GM19328 (cell line): Measurements from ENCODE around the gene TGM1.
A peak's percentile ranks its signal among the peaks of the same experiment; 100 is the strongest.
"Not testable (repeated sequence)": the region's sequence is repeated elsewhere in the genome, so short reads cannot be mapped to it uniquely, and the experiment has no call there.

Source experiments
- ATAC-seq: cut with Tn5 transposase; IDR thresholded peaks from one replicate; pipeline ENCODE4 v1.9.1; 2021; ENCODE audit warnings: mild to moderate bottlenecking, moderate library complexity; ENCODE audit not compliant: unreplicated experiment

TGM1 gene

DNA sequence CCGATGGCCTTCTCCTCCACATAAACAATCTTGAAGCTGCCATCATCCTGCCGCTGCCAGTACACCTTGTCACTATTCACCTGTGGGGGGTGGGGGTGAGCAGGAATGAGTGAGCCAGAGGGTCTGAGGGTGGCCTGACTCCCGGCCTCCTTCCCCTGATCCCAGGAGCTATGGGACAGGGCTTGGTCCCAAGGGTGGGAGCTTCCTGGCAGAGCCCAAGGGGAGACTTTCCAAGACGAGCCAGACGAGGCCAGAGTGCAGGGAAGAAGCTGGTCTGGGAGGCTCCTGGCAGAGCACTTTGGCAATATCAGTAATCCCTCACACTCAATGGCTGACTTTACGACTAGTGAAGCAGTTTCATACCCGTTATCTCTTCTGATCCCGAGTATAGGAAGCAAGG is 7.5 kb downstream of the TGM1 start:
- no peak for ATAC-seq

DNA sequence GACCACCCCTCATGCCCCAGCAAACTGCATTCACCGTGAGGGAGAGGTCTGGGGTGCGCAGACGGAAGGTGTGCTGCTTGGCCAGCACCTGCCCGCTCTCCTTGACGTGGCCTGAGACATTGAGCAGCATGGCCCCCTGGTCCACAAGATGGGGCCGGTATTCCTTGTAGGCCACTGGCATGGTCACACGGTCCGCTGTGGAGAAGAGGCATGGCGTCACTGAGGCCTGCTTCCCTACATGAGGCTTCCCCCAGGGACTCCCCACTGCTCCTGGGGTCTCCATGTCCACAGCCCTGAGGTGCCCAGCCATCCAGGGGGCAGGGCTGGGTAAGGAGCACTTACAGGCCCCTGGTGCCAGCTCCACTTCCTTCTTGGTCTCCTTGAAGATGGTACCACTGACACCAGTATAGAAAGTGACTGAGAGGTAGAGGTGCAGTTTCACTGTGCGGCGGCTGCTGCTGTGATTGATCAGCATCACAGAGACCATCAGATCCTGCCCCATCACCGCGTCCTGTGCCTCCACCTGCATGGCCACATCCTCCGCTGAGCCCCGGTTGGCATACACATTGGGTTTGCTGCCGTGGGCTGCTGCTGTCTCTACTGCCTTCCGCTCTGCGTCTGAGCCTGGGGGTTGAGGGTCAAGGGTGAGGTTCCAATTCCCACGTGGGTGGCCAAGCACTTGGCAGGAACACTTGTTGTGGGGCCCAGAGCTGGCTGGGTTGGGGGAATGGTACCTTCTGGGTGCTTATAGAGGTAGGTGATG is 8.2 kb downstream of the TGM1 start:
- no peak for ATAC-seq

DNA sequence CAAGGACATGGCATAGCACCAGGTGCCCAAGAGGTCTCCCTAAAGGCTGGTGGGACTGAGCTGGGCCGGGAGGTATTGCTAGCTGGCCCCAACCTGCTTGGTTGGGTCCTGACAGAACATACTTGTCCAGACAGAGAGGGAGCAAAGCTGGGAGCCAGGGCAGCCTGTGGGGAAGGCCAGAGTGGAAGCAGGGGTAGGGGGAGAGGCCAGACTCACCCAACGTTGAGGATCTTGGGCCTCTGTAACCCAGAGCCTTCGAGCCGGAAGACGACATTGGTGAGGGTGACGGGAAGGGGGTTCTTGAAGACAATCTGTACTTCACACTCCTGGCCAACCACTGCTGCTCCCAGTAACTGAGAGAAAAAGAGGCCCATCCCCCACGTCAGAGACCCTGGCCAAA is 9.0 kb downstream of the TGM1 start:
- no peak for ATAC-seq

DNA sequence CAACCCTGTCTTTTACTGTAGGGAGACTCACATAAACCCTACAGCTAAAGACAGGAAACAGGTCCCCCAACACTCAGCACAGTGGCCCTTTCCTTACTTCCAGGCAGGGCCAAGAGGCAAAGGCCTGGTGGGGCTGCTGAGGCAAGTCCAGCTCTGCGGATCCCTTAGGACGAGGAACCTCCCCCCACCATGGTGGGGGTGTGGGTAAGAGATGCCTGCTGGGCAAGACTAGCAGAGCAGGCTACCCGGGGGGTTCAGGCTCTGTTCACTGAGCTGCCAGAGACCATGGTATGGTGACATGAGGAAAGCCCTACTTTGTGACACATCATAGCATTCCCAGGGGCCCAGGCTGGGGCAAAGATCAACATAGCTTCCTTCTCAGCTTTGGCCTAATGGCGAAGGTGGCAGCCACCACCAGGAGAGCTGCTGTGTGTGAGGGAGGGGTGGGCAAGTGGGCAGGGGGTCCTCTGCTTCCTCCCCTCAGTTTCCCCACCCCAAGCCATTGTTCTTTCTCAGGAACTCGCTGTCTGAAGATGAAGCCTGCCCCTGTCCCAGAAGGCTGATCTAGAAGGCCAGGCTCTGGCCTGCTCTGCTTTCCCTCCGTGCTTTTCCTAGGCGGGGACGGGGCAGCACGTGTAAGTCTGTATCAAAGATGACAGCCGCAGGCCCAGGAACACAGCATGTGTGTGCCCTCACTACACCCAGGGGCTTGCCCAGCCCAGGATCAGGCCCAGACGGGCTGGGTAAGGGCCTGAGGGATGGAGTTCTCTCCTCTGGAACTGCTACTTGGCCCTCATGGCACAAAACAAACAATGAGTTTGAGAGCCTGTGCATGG is 10.5 kb downstream of the TGM1 start:
- ATAC-seq = no peak

DNA sequence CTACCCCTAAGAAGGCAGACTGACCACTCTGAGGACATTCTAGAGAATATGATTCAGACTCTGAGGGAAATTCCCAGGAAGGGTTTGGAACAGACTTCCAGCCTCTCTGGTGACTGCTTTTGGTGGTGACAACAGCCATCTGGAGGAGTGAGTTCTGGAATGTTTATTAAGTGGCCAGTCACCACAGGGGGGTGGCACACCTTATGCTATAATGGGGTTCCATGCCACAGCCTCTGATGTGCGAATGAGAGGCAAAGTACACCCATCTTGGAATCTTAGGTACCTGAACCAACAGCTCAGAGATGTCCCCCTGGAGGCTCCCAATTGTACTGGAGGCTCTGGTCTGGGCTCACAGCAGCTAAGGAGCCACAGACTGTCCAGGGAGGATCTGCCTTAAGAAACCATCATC is 11.1 kb downstream of the TGM1 start:
- ATAC-seq = no peak

DNA sequence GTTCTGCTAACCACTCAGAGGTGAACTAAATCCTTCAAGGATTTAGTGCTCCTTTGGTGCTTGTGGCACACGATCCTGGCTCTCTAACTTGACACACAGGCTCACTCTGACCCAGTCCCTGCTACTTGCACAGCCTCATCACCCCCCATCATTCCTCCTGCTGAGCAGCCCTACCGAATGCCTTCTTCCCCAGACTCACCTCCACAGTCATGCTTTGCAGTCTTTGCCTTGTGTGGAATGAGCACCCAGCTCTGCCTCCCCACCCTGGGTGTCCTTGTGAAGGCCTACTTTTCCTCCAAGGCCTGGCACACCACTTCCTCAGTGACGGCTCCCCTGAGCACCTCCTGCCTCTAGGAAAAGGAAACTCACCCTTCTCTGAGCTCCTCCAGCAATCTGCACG is 12.6 kb downstream of the TGM1 start:
- no peak for ATAC-seq

DNA sequence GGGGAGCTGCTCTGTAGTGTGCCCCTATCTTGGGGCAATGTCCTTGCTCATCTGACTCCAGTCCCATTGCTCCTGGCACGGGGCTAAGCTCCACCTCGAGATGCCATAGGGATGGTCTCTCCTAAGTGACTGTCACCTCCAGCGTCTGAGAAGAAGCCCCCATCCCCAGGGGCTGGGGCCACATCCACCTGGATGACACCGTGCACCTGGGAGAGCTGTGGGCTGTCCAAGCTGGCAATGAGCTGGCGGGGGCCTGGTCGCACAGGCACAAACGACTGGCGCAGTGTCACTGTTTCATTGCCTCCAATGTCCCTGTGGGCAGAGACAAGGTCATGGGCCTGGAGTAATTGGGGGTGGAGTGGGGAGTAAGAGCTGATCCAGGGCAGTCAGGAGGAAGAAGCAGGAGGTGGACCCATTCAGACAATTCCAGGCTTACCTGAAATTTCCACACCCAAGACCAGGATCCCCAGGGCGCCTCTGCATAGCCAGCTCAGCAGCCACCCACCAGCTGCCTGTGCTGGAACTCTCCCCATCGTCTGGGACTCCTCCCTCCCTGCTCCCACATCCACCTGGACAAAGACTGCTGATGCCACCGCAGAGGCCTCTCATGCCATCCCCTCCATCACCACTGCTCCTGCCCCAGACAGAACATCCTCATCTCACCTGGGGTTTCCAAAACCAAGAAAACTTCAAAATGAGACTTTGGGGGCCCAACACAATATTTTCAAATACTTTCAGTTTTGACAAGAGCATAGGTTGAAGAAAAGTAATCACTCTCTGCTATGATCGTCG is 13.6 kb downstream of the TGM1 start:
- no peak for ATAC-seq

DNA sequence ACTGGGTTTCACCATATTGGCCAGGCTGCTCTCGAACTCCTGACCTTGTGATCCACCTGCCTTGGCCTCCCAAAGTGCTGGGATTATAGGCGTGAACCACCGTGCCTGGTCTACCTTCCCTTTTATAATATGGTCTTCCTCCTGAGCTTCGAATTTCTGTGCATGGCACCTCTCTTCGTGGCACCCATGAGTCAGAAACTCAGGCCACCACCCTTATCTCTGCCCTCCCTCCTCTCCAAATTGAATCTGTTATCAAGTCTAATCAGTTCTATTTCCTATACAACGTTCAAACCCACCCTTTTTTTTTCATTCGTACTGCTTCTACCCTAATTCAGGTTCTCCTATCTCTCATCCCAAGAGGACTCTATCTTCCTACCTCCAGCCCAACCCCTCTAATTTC is 15.6 kb downstream of the TGM1 start:
- ATAC-seq = no peak

DNA sequence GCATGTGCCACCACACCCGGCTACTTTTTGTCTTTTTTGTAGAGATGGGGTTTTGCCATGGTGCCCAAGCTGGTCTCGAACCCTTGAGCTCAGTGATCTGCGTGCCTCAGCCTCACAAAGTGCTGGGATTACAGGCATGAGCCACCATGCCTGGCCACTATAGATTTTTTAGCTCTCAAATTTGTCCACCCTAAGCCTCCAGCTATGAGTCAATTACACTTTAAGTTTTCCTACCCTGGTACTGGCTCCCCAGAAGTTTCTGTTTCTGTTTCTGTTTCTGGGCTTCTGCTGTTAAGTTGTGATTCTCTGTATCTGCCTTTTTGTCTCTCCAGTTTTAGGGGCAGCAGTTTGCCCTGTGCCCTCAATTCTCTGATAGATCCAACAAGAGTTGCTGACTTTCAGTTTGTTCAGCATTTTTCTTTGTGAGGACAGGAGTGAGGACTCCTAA is 16.2 kb downstream of the TGM1 start:
- ATAC-seq = no peak

DNA sequence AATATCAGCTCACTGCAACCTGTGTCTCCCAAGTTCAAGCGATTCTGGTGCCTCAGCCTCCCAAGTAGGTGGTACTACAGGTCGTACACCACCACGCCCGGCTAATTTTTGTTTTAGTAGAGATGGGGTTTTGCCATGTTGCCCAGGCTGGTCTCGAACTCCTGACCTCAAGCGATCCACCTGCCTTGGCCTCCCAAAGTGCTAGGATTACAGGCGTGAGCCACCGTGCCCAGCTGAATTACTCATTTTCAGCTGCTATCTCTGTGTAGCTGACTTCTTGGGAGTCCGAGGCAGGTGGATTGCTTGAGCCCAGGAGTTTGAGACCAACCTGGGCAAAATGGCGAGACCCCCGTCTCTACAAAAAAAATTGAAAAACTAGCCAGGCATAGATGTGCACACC is 17.6 kb downstream of the TGM1 start:
- not testable (repeated sequence) for ATAC-seq

DNA sequence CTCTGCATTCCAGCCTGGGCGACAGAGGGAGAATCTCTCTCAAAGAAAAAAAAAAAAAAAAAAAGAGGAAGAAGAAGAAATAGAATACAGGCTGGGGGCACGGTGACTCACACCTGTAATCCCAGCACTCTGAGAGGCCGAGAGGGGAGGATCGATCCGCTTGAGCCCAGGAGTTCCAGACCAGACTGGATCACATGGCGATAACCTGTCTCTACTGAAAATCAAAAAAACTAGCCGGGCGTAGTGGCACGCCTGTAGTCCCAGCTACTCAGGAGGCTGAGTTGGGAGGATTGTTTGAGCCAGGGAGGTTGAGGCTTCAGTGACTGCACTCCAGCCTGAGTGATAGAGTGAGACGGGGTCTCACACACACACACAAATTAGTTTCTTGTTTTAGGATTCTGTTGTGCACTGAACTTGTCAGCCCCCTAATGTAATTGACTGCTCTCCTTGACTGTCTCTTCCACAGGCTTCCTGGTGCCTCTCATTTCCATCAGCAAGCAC is 19.6 kb downstream of the TGM1 start:
- ATAC-seq = no peak

DNA sequence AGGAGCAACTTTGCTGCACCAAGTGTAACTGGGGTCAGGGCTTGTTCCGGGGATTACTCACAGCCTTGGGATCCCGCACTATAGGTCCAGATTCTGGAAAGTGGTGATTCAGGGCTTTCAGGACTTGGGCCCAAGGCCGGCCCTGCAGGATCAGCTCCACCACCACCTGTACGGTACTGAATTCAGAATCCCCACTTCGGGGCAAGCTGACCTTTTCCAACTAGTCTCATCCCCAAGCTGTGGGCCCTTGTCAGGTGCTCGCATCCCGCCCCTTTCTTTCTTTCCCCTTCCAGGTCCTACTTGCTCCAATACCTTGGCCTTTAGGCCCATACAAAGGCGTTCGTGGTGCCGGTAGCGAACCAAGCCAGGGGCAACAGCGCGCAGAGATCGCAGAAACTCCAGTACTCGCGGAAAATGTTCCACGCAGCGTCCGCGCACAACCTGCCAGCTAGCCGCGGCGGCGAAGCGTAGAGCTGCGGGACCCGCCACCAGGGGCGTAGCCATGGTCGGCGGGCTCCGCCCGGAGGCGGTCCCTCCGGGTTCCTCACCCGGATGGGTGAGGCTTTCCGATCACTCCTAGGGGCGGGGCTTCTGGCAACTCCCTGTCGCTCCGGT is 21.0 kb downstream of the TGM1 start:
- peak; percentile 79 for ATAC-seq

DNA sequence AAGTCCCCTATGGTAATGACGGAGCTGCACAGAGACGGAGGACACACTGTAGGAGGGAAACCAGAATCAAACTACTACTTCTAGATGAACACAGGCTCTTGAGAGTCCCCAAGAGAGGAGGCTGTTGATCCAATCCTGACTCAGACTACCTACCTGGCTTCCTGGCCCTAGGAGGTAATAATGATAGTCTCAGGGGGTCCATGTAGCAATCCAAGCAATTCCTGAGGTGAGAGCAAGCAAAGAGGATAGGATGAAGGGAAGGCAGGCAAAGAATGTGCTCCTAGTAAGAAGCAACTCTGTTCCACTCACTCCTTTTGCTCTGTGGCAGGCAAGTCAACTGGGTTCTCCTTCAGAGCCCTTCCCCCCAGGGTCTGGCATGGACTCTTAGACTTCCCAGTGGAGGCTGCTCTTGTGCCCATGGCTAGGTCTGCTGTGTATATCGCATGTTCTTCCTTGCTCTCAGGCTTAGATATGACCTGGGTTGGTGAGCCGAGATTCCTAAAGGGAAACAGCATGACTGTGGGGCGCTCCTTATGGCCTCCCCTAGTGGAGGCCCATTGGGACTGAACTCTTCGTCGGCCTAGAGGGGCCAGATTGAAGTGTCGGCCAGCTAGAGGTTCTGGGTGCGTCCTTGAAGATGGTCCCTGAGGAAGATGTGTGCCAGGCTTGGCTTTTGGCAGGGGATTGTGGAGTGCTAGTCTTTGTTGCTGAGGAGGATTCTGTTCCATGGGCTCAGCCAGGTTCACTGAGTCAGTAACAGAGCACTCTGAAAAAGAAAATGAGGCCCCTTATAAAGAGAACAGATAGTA is 22.7 kb downstream of the TGM1 start:
- ATAC-seq = no peak

DNA sequence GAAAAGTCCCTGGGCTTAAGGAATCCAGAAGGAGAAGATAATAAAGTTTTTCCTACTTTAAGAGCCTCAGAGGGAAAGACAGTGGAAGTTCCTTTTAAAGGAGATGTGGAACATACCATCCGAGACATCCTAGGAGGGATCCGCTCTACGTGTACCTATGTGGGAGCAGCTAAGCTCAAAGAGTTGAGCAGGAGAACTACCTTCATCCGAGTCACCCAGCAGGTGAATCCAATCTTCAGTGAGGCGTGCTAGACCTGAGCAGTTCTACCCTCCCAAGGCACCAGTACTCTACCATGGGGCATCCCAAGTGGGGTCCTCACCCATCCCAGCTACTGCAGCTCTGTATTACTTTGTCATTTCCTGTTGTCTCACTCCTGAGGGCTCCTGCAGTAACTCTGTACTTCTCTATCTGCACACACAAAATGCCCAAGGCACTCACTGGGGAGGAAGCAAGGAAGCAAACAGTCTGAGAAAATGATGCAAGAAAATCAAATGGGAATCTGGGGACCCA is 24.4 kb downstream of the TGM1 start:
- no peak for ATAC-seq

DNA sequence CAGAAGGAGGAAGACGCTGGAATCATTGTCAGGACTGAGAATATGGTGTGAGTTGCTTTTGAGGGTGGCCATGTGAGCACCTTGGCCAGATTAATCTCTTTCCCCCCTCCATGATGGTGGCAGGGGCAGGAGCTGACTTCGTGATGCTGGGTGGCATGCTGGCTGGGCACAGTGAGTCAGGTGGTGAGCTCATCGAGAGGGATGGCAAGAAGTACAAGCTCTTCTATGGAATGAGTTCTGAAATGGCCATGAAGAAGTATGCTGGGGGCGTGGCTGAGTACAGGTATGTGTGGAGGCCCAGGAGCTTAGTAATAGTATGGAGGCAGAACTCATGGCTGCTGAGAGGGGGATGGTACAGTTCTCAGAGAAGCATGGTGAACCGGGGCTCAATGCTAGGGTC is 24.9 kb downstream of the TGM1 start:
- no peak for ATAC-seq

DNA sequence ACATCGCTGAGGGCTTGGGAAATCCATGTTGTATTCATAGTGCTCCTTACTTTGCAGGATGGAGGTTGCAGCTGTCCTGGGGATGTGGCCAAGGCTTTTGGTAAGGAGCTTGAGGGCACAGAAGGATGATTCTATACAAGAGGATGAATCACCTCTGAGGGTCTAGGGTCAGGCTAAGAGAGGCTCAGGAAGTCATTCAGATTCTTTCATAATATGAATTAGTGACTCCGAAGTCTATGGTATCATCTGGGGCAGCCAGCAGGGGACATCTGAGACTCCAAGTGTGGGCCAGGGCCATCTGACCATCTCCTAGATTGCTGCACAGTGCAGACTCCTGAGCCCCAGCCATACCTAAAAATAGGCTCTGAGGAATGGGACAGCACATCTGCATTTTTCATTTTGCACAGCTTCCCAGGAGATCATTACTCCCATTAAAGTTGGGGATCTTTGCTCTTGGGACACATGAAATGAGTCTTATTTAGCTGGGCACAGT is 25.5 kb downstream of the TGM1 start:
- no peak for ATAC-seq

DNA sequence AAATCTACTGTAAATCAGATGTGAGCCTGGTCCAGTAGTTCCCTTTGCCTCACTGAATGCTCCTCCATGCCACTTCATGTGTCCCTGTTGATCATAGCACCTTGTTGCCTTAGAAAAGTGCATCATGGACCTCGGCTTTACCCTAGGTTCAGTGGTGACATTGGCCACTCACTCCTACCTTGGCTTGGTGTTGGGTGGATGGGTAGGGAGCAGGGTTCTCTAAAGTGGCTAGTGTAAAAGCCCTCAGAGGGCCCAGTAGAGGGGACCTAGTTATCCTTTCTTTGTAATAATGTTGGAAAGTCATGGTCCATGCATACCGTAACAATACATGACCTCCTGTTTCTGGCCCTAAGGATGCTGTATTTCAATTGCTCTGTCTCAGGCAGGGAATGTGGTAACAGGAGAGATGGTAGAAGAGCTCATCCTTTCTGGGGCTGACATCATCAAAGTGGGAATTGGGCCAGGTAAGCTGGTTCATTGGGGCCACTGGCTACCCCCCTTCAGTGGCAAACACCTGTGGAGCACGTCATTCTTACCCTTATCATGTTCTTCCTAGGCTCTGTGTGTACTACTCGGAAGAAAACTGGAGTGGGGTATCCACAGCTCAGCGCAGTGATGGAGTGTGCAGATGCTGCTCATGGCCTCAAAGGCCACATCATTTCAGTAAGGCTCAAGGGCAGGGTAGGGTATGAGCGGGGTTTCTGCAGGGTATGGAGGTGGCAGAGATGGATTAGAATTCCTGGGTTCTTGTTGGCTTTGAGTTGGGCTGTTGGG is 26.1 kb downstream of the TGM1 start:
- no peak for ATAC-seq

DNA sequence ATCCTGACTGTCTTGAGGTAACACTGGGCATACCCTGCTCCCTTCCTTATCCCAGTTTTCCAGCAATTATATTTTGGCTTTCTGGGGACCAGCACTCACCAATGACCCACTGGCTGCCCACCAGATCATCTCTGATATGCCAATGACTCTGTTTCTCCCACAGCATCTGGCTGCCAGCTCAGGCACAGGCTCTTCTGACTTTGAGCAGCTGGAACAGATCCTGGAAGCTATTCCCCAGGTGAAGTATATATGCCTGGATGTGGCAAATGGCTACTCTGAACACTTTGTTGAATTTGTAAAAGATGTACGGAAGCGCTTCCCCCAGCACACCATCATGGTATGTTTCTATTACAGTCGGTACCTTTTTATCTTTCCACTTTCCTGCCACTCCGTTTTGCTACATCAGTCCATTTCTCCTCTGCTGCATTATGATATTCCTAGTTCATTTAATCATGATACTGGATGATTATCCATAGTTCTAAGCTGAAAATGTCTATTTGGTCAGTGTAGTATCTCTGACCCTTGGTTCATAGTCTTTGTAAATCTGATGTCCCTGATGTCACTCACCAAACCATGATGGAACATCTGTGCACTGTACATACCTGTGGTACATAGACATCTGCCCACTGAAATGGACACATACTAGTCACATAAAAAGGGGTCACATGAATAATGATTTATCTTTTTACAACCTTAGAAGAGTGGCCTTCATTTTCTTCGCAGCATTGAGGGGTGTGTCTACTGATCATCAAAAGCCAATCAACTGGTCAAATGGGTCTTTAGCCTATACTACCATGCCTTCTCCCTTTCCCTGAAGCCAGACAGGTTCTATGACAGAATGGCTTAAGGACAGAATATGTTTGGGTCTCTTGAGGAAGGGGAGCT is 26.9 kb downstream of the TGM1 start:
- ATAC-seq = no peak
